HG02610 (cell line): ENCODE results near the gene ERP27.

Experiments
- ATAC-seq: cut with Tn5 transposase; IDR thresholded peaks from one replicate; pipeline ENCODE4 v1.9.1; 2021; ENCODE audit warnings: mild to moderate bottlenecking, moderate library complexity; ENCODE audit not compliant: unreplicated experiment

ERP27 gene

DNA sequence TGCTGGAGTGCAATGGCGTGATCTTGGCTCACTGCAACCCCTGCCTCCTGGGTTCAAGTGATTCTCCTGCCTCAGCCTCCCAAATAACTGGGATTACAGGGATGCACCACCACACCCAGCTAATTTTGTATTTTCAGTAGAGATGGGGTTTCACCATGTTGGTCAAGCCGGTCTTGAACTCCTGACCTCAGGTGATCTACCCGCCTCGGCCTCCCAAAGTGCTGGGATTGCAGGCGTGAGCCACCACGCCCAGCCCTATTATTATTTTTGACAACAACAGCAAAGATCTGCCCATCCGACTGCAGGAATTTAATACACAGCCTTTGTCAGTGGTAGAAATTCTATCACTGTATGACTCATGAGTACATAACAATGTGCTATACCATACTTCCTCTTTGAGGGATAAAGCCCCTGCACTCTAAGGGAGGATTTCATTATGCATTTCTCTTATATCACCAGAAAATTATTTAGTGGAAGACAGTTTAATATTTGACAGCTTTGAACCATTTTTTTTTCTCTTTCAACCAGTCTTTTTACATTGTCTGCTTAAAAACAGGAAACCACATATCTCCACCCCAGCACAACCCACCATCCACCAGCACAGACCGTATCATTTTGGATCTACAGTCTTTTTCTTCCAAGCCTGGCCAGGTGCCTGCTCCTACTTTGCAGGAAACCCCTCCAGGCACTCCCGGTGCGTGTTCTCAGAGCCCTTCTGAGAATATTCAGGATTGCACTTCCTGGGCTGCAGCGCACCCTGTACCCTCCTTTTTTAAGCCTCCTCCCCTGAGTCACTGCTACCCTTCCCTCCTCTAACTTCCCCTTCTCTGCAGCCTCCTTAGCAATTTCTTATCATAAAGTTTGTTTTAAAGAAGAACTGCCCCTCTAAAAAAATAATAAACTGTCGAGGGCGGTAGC lies 22.5 kb upstream of the ERP27 start:
- peak; percentile 37 for ATAC-seq

DNA sequence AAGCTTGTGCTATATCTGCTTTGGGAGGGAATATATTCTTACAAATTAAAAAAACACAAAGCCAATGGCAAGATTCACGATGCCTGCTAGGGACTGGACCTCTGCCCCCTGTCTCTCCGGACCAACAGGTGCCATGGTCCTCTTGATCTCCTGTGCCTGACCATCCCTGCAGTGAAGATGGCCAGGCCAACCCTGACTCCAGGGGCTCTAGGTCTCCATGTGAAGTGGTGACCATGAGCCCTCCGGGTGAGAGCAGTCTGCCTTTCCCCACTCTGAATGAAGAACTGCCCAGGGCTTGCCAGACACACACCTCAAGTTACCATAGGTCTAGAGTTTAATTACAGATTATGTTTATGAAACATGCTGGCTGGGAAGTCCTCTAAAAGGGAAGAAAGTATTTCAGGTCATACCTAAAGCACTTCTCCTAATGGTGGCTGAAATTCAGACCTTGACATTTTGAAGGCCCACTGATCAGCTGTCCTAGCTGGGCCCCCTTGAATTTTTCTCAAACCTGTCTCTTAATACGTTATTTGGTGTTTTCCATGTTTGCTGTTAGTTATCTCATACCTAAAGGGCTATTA lies 21.7 kb upstream of the ERP27 start:
- ATAC-seq, result no peak

DNA sequence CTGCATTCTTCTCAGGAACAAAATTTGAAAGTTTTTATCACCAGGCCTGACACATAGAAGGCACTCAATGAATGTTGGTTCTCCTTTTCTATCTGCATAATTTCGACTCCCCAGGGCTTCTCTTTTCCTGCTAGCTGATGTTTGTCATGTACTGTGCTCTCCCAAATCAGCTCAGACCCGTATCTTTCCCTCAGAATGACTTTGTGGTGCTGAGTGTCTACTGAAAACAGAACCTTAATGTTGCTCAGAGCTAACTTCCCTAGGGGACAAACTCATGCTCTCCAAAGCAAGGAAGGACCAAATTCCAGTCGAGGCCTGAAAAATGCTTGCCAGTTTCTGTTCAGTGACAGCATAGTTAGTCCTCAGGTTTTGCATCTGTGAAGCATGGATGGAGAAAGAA lies 21.1 kb upstream of the ERP27 start:
- ATAC-seq, result no peak

DNA sequence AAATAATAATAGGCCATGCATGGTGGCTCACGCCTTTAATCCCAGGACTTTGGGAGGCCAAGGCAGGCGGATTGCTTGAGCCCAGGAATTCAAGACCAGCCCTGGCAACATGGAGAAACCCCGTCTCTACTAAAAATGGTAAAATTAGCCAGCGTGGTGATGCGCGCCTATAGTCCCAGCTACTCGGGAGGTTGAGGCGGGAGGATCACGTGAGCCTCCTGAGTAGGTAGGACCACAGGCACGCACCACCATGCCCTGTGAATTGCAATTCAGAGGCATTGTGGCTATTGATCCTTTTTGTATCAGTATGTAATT lies 20.7 kb upstream of the ERP27 start:
- ATAC-seq, result no peak

DNA sequence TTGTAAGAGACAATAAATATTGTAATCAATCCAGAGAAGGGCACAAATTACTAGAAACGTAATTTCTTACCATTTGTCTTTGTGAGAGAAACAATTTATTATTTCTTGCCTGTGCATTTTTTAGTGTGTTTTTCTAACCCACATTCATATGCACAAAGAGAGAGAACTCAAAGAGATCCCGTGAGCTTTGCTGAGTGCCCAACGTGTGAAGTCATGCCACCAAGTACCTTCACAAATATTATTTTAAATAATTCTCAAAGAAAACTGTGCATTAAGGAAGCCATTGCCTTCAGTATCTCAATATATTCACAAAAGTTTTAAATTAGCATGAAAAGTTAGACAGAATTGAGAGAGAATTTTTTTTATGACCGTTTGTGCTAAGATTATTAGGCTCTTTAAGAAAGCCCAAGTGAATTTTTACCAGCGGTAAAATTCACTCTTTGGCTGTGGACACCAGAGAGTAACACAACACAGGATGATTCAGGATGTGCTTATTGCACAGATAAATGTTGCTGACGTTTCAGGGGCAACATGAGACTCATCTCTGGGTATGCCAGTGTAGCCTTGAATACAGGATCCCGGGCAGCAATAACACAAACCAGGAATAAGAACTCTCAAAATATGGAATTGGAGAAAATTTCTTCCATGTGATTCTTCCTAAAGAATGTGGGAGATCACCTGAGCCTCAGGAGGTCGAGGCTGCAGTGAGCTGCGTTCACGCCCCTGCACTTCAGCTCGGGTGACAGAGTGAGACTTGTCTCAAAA lies 20.2 kb upstream of the ERP27 start:
- no peak for ATAC-seq

DNA sequence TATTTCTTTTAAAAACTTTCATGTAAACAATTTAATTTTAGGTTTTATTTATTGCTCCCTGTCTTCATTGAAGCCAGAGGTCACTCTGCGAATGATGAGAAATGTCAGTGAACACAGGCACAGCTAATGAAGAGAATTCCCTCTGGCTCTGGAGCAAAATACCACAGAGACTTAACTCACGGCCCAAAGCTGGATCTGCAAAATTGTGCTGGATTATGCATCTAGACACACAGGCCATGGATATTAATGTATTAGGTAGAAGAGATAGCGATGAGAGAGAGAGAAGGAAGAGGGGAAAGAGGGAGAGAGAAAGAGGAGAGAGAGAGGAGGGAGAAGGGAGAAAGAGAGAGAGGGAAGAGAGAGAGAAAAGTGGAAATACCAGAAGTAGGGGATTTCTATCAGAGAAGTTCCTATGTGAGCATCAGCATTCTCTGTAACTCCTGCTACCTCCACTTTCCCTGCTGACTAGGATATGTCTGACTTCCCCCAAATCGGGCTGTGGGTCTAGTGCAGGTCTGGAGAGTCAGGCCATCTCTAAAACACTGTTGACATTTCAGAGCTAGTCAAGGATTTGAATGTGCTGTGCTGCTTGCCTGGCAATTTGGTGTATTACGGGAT lies 19.3 kb upstream of the ERP27 start:
- no peak for ATAC-seq

DNA sequence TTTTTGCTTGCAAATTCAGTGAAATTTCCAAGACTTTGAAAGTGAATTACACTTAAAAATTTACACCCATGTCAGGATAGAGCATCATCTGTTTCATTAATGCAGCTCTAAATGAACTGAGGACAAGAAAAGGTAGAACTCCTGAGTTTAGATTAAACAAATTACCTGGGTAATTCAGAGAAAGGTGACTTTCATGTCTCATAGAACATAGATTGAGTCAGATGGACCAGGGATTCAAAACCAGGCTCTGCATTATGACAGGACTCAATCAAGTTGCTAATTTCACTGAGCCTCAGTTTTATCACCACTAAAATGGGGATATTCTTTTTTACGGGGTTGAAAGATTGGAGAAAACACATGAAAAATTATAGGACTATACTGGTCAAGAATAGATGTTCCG lies 18.6 kb upstream of the ERP27 start:
- no peak for ATAC-seq

DNA sequence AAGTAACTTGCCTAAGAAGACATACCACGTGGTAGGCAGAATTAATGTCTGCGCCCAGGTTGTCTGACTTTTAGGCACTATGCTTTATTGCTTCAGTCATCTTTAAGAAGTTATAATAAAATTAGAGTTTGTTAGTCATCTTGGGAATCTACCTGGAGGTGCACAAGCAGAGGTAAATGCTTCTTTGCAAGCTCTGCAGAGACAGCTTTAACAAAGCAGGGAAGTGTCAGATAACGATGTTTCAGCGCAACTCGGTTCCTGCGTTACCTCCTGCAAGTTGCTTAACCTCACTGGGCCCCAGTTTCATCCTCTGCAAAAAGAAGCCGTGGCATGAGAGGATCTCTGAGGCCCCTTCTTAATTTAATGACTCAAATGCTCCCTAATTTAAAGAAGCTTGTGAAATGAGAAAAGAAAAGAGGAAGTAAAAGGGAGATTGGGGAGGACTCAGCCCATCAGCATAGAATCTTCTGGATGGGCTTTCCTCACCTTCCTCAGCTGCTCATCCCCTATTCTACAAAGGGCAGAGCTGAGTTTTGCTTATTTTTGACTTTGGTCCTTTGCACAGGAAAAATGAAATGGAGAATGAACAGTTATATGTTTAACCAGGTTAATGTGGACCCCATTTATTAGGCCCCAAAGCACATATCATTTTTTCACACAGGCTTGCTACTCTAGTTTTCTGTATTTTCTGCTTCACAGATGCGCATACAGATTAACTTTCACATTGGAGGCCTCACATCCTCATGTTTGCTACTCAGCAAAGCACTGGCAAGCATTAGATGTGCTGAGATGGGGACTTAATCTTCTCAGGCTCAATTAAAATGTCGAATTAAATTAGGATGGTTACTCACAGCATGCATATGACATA lies 17.9 kb upstream of the ERP27 start:
- peak; percentile 44 for ATAC-seq

DNA sequence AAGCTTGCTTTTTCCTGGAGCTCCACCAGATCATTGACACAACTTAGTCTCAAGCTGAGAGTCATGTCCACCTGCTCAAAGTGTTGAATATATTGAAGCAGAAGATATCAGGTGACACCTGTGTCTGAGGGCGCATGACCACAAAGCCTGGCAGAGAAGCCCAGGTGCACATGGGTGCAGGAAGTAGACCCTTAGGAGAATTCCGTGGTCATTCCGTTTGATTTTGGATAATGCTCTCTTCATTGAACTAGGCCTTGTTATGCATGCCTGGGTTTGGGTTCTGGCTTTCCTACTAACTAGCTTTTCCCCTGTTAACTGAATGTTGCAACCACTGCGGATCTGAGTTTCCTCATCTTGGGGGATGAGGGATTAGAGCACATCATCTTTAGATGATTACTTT lies 15.9 kb upstream of the ERP27 start:
- no peak for ATAC-seq

DNA sequence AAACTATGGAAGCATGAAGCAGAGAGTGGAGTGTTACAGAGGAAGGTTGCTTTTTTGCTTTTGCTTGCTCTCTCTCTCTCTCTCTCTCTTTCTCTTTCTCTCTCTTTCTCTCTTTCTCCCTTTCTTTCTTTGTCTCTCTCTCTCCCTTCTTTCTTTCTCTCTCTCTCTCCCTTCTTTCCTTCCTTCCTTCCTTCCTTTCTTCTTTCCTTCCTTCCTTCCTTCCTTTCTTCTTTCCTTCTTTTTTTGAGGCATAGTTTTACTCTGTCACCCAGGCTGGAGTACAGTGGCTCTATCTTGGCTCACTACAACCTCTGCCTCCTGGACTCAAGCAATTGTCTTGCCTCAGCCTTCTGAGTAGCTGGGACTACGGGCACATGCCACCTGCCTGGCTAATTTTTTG lies 15.4 kb upstream of the ERP27 start:
- ATAC-seq, result no peak

DNA sequence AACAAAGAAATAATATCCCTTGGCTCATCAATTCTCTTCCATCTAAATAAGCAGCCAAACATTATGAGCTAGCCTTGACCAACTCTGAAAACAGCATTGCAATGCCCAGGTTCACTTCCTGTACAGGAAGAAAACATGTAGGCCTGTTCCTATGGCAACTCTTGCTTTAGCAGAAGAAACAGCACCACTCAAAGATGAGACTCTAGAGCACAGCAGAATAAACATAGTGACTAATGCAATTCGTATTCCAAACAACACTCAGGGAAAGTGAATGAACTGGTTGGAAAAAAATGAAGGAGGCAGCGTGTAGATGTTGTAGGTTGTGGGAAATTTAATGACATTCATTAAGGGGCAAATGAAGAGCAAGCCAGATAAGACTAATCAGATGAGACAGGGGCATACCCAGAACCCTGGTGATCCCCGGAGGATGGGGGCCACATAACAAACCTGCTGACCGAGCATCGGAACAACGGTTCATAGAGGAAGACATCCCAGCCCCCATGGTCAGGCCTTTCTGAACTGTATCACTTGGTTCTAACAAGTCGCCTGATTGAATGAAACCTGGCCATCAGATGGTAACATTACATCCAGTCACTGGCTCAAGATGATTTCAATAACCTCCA lies 14.1 kb upstream of the ERP27 start:
- peak; percentile 56 for ATAC-seq

DNA sequence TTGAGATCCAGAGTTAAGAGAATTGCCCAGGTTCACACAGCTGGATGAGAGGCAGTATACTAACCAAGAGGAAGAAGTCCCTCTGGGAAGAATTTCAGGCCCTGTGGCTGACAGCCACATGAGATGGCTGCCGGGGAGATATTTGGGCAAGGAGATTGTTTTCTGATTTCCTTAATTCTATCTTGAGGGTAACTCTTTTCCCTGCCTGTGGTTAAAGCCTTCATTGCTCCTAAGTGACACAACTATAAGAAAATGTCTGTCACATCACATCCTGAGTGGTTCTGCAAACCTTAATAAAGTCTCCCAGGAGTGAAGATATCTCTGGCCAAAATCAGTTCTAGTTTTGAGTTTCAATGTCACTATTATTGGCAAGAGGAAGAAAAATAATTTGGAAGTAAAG lies 13.5 kb upstream of the ERP27 start:
- no peak for ATAC-seq

DNA sequence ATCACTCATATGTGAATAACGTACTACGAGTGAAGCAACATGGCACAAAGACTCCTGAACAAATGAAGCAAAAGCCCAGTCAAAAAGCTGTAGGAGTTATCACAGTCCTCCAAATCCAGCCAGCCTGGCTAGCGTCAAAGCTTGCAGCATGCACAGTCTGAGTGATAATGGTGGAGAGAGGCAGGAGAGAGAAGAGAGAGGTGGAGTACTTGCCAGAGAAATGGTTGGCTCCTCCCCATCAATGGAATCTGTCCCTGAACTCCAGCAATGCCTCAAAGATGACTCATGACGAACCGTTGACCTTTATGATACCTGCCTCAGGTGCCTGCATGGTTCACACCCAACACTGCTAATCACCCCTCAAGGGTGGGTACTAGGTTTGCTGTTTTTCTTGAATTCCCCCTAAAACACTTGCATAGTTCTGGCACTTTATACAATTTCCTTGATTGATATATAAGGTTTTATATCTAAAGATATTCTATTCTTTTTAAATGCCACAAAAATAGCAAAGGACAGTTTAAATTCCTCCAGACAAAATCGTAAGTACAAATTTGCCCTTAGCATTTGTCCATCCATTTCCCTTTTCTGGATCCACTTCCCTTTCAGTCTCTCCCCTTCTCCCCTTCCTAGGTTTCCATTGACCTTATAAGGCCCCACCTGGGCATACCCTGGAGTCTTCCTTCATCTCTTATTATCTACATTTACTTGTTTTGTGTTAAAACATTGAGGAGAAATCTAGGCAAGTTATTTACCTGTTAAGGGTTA lies 12.8 kb upstream of the ERP27 start:
- no peak for ATAC-seq

DNA sequence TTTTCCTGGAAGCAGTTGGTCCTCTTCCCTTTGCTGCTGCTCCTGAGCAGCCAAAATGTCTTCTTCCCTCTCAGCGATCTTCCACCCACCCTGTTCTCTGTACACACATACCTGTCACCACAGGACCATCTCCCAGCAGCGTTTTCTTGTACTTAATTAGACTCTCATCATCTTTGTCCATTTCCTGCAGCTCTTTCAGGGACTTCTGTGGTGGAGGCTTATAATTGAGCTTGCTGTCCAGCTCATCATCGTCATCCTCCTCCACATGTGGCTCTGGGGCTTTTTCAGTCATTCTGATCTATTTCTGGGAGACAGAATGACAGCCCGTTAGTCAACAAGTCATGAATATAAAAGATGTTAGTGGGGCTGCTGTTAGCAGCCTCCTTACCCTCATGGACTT lies 12.1 kb upstream of the ERP27 start:
- peak; percentile 32 for ATAC-seq

DNA sequence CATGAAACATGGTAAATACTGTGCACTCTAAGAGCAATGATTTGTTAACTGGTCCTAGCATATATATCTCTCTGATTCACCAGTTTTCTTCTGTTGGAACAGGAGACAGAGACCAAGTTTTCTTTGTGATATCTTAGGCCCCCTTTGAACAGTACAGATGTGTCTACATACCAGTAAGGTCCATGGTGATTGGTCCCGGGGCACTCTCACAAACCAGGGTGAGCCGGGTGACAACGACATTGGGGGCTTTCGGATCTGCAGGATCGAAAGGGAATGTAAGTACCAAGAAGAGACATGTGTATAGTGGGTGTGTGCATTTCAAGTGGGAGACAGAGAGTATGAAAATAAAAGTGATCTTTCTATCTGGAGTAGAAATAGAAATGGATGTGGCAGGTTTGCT lies 11.3 kb upstream of the ERP27 start:
- no peak for ATAC-seq

DNA sequence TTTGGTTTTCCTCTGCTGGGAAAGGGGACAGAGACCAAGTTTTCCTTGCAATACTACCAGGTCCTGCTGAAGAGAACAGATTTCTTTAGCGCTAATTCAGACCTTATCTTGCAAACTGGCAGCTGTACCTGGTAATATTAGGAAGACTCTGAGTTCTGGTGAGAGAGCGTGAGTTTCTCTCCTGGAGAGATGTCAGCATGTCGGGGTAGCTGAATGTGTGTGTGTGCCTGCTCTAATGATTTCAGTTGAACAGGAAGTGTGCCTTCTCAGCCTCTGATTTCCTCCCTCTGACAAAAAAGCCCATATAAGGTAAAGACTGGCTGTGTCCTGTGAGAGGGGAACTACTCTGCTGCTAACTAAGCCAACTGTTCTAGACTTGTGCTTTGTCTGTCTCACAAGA lies 10.3 kb upstream of the ERP27 start:
- ATAC-seq, result peak; percentile 91

DNA sequence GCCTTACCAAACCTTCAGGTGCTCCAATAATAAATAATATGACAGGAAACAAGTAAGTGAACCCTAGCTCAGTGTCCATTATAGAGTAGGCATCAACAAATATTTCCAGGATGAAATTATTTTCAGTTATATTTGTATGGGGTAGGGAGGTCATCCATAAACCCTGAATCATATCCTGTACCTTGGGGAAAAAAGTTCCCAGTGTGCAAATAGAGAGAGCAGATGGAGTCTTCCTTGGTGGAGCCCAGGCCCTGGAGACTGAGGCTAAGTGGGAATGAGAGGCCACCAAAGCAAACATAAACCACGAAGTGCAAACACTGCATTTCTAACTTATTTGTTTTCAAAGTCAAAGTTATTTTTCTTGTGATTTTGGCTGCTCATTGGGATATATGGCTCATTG lies 8.5 kb upstream of the ERP27 start:
- no peak for ATAC-seq

DNA sequence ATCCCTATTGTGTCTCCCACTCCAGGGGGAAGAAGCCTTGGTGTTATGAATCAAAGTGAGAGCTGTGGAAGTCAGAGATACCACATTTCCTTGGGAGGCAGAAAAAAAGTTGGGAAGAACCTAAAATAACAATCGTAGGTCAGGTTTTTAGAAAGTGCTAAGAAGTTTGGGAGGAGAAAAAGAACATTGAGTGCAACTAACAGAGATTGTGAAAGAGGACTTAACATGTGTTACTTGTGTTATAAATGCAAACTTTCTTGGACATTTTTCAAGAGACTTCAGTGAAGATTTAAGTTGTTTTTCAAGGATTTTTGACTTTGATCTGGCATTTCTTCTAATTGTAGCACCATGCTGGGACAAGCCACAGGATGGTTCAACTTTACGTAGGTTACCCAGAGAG lies 7.8 kb upstream of the ERP27 start:
- no peak for ATAC-seq

DNA sequence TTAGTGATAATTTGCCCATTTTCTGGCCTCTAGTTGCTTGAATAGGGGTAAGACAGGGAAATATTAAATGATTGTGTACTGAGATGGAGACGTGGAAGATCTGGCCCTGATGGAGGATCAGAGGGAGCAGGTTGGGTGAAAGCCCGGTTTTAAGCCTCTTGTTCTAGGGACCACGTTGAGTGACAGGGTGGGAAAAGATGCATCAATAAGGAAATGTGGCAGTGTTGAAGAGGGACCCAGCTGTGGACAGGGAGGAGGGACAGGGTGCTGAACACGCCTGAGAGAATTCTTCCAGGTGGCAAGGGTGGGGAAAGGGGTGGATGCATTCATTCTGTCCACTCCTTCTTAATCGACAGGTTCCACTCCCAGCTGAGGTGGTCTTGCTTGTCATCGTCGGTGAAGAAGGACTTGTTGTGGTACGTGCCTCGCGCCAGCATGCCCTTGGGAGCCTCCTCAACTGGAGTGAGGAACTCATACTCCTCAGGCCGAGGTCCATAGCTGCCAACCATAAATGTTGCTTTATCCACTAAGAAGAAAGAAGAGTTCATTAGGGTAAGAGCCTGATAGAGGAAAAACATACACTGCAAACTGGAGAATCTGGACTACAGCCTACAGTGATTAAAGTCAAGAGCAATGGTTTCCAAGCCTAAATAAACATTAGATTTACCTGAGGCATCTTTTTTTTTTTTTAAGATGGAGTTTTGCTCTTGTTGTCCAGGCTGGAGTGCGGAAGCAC lies 4.0 kb upstream of the ERP27 start:
- no peak for ATAC-seq
